Measurements from ENCODE around the gene HTT-AS.

GRCh38 chr4:3091464-3091863 is 17.1 kb upstream of the HTT-AS start:
- no peak for TF ChIP-seq REST (IDR thresholded peaks at IDR 0.05; ENCODE audit: low read depth, low read length)
- TF ChIP-seq YY1 (IDR thresholded peaks at IDR 0.05; ENCODE audit: low read depth) = no peak
- TF ChIP-seq CTCF (IDR thresholded peaks at IDR 0.05) = no peak
- no peak for TF ChIP-seq USF2 (IDR thresholded peaks at IDR 0.05; ENCODE audit: borderline replicate concordance, low read depth, low read length)
- TF ChIP-seq TAF1 (IDR thresholded peaks at IDR 0.05; ENCODE audit: borderline replicate concordance, low read depth, low read length) = no peak
- no peak for TF ChIP-seq RAD21 (IDR thresholded peaks at IDR 0.05; ENCODE audit: low read length)
- no peak for TF ChIP-seq SMC3 (IDR thresholded peaks at IDR 0.05; ENCODE audit: low read depth, low read length)
- TF ChIP-seq CHD2 (IDR thresholded peaks at IDR 0.05; ENCODE audit: low read length, partially characterized antibody) = no peak
- TF ChIP-seq SIN3A (IDR thresholded peaks at IDR 0.05; ENCODE audit: borderline replicate concordance, low read depth, low read length) = no peak
